Effector memory CD4-positive, alpha-beta T cell (primary cell): Measurements from ENCODE around the gene ANP32B.

Experiments used
- DNase-seq, 3 donors: peaks; one replicate each; pipeline ENCODE4 v3.0.0-alpha.2; 2020
- H3K27ac ChIP-seq: 2 replicates; pipeline ENCODE4 v1.7.0; 2013; ENCODE audit warnings: mild to moderate bottlenecking, low read length, moderate library complexity; ENCODE audit not compliant: insufficient read depth, poor library complexity, severe bottlenecking
- H3K27me3 ChIP-seq: replicated peaks from 2 replicates; pipeline ENCODE4 v1.7.0; 2013; ENCODE audit warnings: mild to moderate bottlenecking, low read length; ENCODE audit not compliant: insufficient read depth, control insufficient read depth, poor library complexity, severe bottlenecking
- H3K36me3 ChIP-seq: 2 replicates; pipeline ENCODE4 v1.7.0; 2013; ENCODE audit warnings: mild to moderate bottlenecking, low read length, moderate library complexity; ENCODE audit not compliant: control insufficient read depth, insufficient read depth
- H3K4me1 ChIP-seq: 2 replicates; pipeline ENCODE4 v1.7.0; 2013; ENCODE audit warnings: low read length, mild to moderate bottlenecking; ENCODE audit not compliant: control insufficient read depth, insufficient read depth, poor library complexity, severe bottlenecking
- H3K4me3 ChIP-seq: 2 replicates; pipeline ENCODE4 v1.7.0; 2013; ENCODE audit warnings: low read length, low read depth, mild to moderate bottlenecking; ENCODE audit not compliant: insufficient read depth, poor library complexity, severe bottlenecking
- H3K9me3 ChIP-seq: 2 replicates; pipeline ENCODE4 v1.7.0; 2013; ENCODE audit warnings: mild to moderate bottlenecking, low read length, moderate library complexity; ENCODE audit not compliant: control insufficient read depth

Gene ANP32B

GRCh38 chr9:98056269-98057137 is 73.4 kb downstream of the ANP32B start, which contains the start of gene NANS:
Gene NANS (plus strand): TSS chr9:98056732. CDS start chr9:98056809, 77 bp downstream.
- Histone ChIP-seq H3K27me3 (no peaks in the 10 kb centered on the region), H3K4me1 (peaks cover 10% of the 10 kb centered on the region), H3K9me3 (no peaks in the 10 kb centered on the region), H3K27ac (peak within 1 kb of the TSS; percentile 83), H3K4me3 (peak within 1 kb of the TSS; percentile 77), H3K36me3 (peaks cover 5% of the 10 kb centered on the region)
- DNase-seq: peak; percentile 83 to 85 (median 83)

GRCh38 chr9:98057138-98057799 is 74.1 kb downstream of the ANP32B start:
- DNase-seq: no peak

GRCh38 chr9:98062161-98062560 is 79.0 kb downstream of the ANP32B start:
- DNase-seq: no peak
- Histone ChIP-seq H3K27ac (no peak overlapping the region), H3K36me3 (peaks cover 22% of the 10 kb centered on the region), H3K9me3 (no peaks in the 10 kb centered on the region), H3K4me1 (peaks cover 6% of the 10 kb centered on the region), H3K4me3 (no peak overlapping the region), H3K27me3 (no peaks in the 10 kb centered on the region)

More at GRCh38 chr9:98057138-98057799, 74.1 kb downstream of the ANP32B start:
- Histone ChIP-seq H3K27ac (peak overlapping the region; percentile 83), H3K4me3 (peak overlapping the region; percentile 77), H3K27me3 (no peaks in the 10 kb centered on the region), H3K4me1 (peaks cover 10% of the 10 kb centered on the region), H3K9me3 (no peaks in the 10 kb centered on the region), H3K36me3 (peaks cover 5% of the 10 kb centered on the region)

GRCh38 chr9:98064623-98065392 is 81.7 kb downstream of the ANP32B start:
- no peaks in the 10 kb centered on the region for H3K9me3 ChIP-seq
- DNase-seq: no peak
- peaks cover 22% of the 10 kb centered on the region for H3K36me3 ChIP-seq
- H3K27me3 ChIP-seq: no peaks in the 10 kb centered on the region
- no peak overlapping the region for H3K27ac ChIP-seq
- H3K4me3 ChIP-seq: no peak overlapping the region
- no peaks in the 10 kb centered on the region for H3K4me1 ChIP-seq
